IMR-90 (cell line): Measurements from ENCODE around the gene COL20A1. TPM values are rescaled to one million over a fixed set of nuclear protein-coding genes. Genes with fewer than 3 reads are reported as not detected.

ENCODE experiments used
- ATAC-seq: fragments of 200-7000 bp; cut with Tn5 transposase; 2 replicates; pipeline ENCODE4 v1.9.1; 2020; ENCODE audit warnings: low read depth, mild to moderate bottlenecking, moderate library complexity
- BruUV-seq: library from RNA; stranded (reverse); fragments of 400-500 nt; replicated peaks from 2 replicates; lab custom pipeline; 2021; lab: Mats Ljungman, UMichigan
- CTCF ChIA-PET: fragments of 300-600 bp; formaldehyde crosslinking; extraction: SDS; loops from one replicate; lab custom pipeline; 2021; ENCODE audit warnings: antibody characterized with exemption; lab: Yijun Ruan, JAX
- POLR2A ChIA-PET: fragments of 300-600 bp; sonication (Branson Sonifier 250); formaldehyde crosslinking; loops from one replicate; lab custom pipeline; 2022; ENCODE audit warnings: antibody characterized with exemption; ENCODE audit not compliant: unreplicated experiment; lab: Charles Lee
- DNase-seq: peaks from one replicate; pipeline ENCODE4 v3.0.0; 2013
- H2AFZ ChIP-seq: replicated peaks from 2 replicates; pipeline ENCODE3; 2013; ENCODE audit warnings: low read length, mild to moderate bottlenecking; ENCODE audit not compliant: poor library complexity
- H2AK5ac ChIP-seq: 2 replicates; pipeline ENCODE4 v1.6.1; 2013; ENCODE audit warnings: low read depth, low read length, inconsistent platforms
- H2AK9ac ChIP-seq: replicated peaks from 2 replicates; pipeline ENCODE3; 2013; ENCODE audit warnings: mild to moderate bottlenecking, low read depth, low read length, moderate library complexity; ENCODE audit not compliant: poor library complexity
- H2BK120ac ChIP-seq: 2 replicates; pipeline ENCODE4 v1.6.1; 2013; ENCODE audit warnings: low read depth, low read length, inconsistent platforms
- H2BK15ac ChIP-seq: 3 replicates; pipeline ENCODE4 v1.6.1; 2013; ENCODE audit warnings: low read depth, low read length, inconsistent platforms
- H2BK20ac ChIP-seq: 2 replicates; pipeline ENCODE4 v1.6.1; 2013; ENCODE audit warnings: low read depth, mild to moderate bottlenecking, inconsistent platforms, low read length, moderate library complexity
- H2BK5ac ChIP-seq: 2 replicates; pipeline ENCODE4 v1.6.1; 2013; ENCODE audit warnings: mild to moderate bottlenecking, low read depth, low read length, inconsistent platforms; ENCODE audit not compliant: poor library complexity, severe bottlenecking
- H3K14ac ChIP-seq: replicated peaks from 2 replicates; pipeline ENCODE4 v1.6.1; 2013; ENCODE audit warnings: low read depth, low read length, inconsistent platforms
- H3K18ac ChIP-seq: 2 replicates; pipeline ENCODE4 v1.6.1; 2013; ENCODE audit warnings: low read depth, low read length, control low read depth
- H3K23ac ChIP-seq: 2 replicates; pipeline ENCODE4 v1.6.1; 2013; ENCODE audit warnings: low read depth, low read length, inconsistent platforms
- H3K27ac ChIP-seq: 2 replicates; pipeline ENCODE4 v1.5.1; 2013; ENCODE audit warnings: mild to moderate bottlenecking, control low read depth, low read length; ENCODE audit not compliant: insufficient read depth
- H3K27me3 ChIP-seq: 2 replicates; pipeline ENCODE4 v1.6.1; 2013; ENCODE audit warnings: low read length; ENCODE audit not compliant: control insufficient read depth, insufficient read depth
- H3K36me3 ChIP-seq: 2 replicates; pipeline ENCODE4 v1.6.1; 2013; ENCODE audit warnings: low read length, mixed read lengths; ENCODE audit not compliant: control insufficient read depth, insufficient read depth
- H3K4ac ChIP-seq: 2 replicates; pipeline ENCODE4 v1.6.1; 2013; ENCODE audit warnings: low read depth, low read length, inconsistent platforms
- H3K4me1 ChIP-seq: 2 replicates; pipeline ENCODE4 v1.6.1; 2013; ENCODE audit warnings: low read length, mixed read lengths; ENCODE audit not compliant: control insufficient read depth, insufficient read depth
- H3K4me2 ChIP-seq: 2 replicates; pipeline ENCODE4 v1.6.1; 2013; ENCODE audit warnings: low read depth, mild to moderate bottlenecking, control low read depth, low read length, moderate library complexity
- H3K4me3 ChIP-seq: 2 replicates; pipeline ENCODE4 v1.5.1; 2013; ENCODE audit warnings: low read depth, mild to moderate bottlenecking, control low read depth, low read length, moderate library complexity; ENCODE audit not compliant: insufficient read depth
- H3K56ac ChIP-seq: 2 replicates; pipeline ENCODE4 v1.6.1; 2013; ENCODE audit warnings: low read length, inconsistent platforms; ENCODE audit not compliant: insufficient read depth; ENCODE audit errors: extremely low read depth
- H3K79me1 ChIP-seq, 2 experiments: 2 replicates each; pipeline ENCODE4 v1.6.1; 2013; ENCODE audit warnings: low read length in 2 of 2, inconsistent platforms in 1 of 2, low read depth in 1 of 2
- H3K9ac ChIP-seq: 2 replicates; pipeline ENCODE4 v1.6.1; 2013; ENCODE audit warnings: low read depth, low read length, control low read depth
- H3K9me1 ChIP-seq: 2 replicates; pipeline ENCODE4 v1.6.1; 2013; ENCODE audit warnings: low read length, inconsistent platforms; ENCODE audit not compliant: insufficient read depth
- H3K9me3 ChIP-seq: 2 replicates; pipeline ENCODE4 v1.6.1; 2013; ENCODE audit warnings: low read length; ENCODE audit not compliant: control insufficient read depth, insufficient read depth
- H4K20me1 ChIP-seq: 2 replicates; pipeline ENCODE4 v1.6.1; 2013; ENCODE audit warnings: low read length, inconsistent platforms; ENCODE audit not compliant: insufficient read depth
- H4K5ac ChIP-seq: 2 replicates; pipeline ENCODE4 v1.6.1; 2013; ENCODE audit warnings: mild to moderate bottlenecking, low read depth, low read length, control low read depth
- H4K8ac ChIP-seq, 2 experiments: 2 replicates each; pipeline ENCODE4 v1.6.1; 2013; ENCODE audit warnings: low read depth in 2 of 2, low read length in 2 of 2, control low read depth in 1 of 2, inconsistent platforms in 1 of 2
- H4K91ac ChIP-seq: 2 replicates; pipeline ENCODE4 v1.6.1; 2013; ENCODE audit warnings: low read depth, low read length, inconsistent platforms; ENCODE audit not compliant: insufficient read depth
- MAZ ChIP-seq: IDR thresholded peaks from 2 replicates; pipeline ENCODE4 v1.6.1; 2012; ENCODE audit warnings: low read depth, mild to moderate bottlenecking, low read length, improper control_type of control experiment, moderate library complexity, borderline replicate concordance
- RAD21 ChIP-seq: IDR thresholded peaks from 2 replicates; pipeline ENCODE4 v1.6.1; 2012; ENCODE audit warnings: low read length, improper control_type of control experiment
- WGBS, 2 experiments: methylation state at CpG; one replicate each; pipeline versions ENCODE4 v1.1.5 to v1.1.7; 2013; ENCODE audit warnings: missing lambda C conversion rate in 2 of 2; ENCODE audit not compliant: insufficient read length in 1 of 2; ENCODE audit errors: extremely low coverage in 2 of 2; 5-methylcytosine and 5-hydroxymethylcytosine counted together
- dilution Hi-C: fragments of 300-500 bp; cut with HindIII; formaldehyde crosslinking; loops from one replicate; pipeline ENCODE4 v1.14.3; 2018; ENCODE audit warnings: low sequenced_read_pairs; ENCODE audit not compliant: unreplicated experiment
- in situ Hi-C: fragments of 300-500 bp; cut with MboI; formaldehyde crosslinking; loops from 3 replicates; pipeline ENCODE4 v1.14.3; 2019; ENCODE audit warnings: low sequenced_read_pairs, inconsistent platforms, mixed read lengths
- intact Hi-C: fragments of 100-400 bp; cut with micrococcal nuclease; formaldehyde crosslinking; loops from 2 replicates; pipeline ENCODE4 v1.10.0; 2022
- polyA plus RNA-seq, 3 experiments: library from polyadenylated mRNA; depleted of rRNA; stranded (reverse); fragments of >200 nt; gene quantifications; 2 replicates each; pipeline ENCODE4 v1.2.3, GENCODE V29; 2012; ENCODE audit warnings: low replicate concordance in 1 of 3
- total RNA-seq: library from RNA; depleted of rRNA; stranded (reverse); fragments of >200 nt; gene quantifications from 2 replicates; pipeline ENCODE4 v1.2.3, GENCODE V29; 2012
- TF ChIP-seq, protein P1 (sequence below): conservative IDR thresholded peaks from 2 replicates; pipeline ENCODE4 v1.5.1; 2012; ENCODE audit warnings: mild to moderate bottlenecking, low read depth, low read length, improper control_type of control experiment

Gene COL20A1
- total and polyA plus RNA-seq, 2 of the 4 experiments (the other 2 are of a cell fraction), result not detected

DNA sequence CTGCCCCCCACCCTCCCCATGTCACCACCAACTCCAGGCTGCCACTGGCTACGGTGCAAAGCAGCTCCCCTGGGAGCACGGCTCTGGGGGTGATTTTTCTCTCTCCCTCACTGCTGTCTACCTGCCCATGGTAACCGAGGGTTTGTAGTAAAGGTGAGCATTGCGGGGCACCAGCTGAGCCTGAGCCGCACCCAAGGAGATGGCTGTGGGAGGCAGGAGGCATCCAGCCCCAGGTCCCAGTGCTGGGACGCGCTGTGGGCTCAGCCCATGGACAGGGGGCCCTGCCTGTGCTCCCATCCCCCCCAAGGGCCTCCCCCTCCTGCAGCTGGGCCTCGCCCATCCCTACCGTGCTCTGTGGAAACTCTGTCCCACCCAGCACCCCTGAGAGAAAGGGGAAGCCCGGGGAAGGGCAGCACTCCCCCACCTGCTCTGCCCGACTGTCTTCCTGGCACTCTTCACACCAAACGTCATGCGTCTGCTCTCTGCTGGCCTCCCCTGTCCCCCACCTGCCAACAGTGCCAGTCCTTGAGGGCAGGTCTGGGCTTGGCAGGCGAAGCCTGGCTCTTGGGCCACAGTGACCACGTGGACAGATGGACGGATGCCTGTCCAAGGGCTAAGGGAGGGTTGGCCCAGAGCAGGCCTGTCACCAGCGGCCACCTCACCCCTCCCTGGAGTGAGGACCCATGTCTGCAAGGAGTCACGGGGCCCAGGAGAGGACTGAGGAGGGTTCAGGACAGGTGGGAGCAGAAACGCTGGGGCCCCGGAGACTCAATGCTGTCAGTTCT lies 72.0 kb downstream of the COL20A1 start:
- Histone ChIP-seq H2AK9ac (no peak overlapping the region), H3K56ac (no peak overlapping the region), H3K4me1 (no peaks in the 10 kb centered on the region), H3K79me1 (no peaks in the 10 kb centered on the region), H3K9ac (no peak overlapping the region), H2AK5ac (no peak overlapping the region), H3K27me3 (peaks cover 52% of the 10 kb centered on the region), H4K91ac (no peak overlapping the region), H3K23ac (no peak overlapping the region), H4K8ac (no peak overlapping the region), H3K14ac (no peak overlapping the region), H3K27ac (no peak overlapping the region), H2BK5ac (no peak overlapping the region), H2BK15ac (no peak overlapping the region), H4K20me1 (0 out of 2 replicates have a peak, but pooled peaks cover 4% of the 10 kb centered on the region), H3K18ac (no peak overlapping the region), H3K9me3 (no peaks in the 10 kb centered on the region), H3K4me3 (no peak overlapping the region), H2AFZ (peak overlapping the region; percentile 33), H3K4me2 (no peak overlapping the region), H3K9me1 (no peaks in the 10 kb centered on the region), H4K5ac (no peak overlapping the region), H2BK120ac (no peak overlapping the region), H3K36me3 (no peaks in the 10 kb centered on the region), H3K4ac (no peak overlapping the region), H2BK20ac (no peak overlapping the region)
- TF ChIP-seq RAD21 (no peak), MAZ (no peak)
- TF ChIP-seq, protein P1, sequence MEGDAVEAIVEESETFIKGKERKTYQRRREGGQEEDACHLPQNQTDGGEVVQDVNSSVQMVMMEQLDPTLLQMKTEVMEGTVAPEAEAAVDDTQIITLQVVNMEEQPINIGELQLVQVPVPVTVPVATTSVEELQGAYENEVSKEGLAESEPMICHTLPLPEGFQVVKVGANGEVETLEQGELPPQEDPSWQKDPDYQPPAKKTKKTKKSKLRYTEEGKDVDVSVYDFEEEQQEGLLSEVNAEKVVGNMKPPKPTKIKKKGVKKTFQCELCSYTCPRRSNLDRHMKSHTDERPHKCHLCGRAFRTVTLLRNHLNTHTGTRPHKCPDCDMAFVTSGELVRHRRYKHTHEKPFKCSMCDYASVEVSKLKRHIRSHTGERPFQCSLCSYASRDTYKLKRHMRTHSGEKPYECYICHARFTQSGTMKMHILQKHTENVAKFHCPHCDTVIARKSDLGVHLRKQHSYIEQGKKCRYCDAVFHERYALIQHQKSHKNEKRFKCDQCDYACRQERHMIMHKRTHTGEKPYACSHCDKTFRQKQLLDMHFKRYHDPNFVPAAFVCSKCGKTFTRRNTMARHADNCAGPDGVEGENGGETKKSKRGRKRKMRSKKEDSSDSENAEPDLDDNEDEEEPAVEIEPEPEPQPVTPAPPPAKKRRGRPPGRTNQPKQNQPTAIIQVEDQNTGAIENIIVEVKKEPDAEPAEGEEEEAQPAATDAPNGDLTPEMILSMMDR, result no peak
- intact Hi-C loops (no loop called here), dilution Hi-C loops (no loop called here), in situ Hi-C loops (no loop called here)
- CTCF ChIA-PET, result no interaction called here
- BruUV-seq, result no TSS peak
- POLR2A ChIA-PET, result no interaction called here
- no peak for DNase-seq
- WGBS, 2 experiments, result no CpG with 5 or more reads among the region's 20 CpGs
- no peak for ATAC-seq
